Measurements from ENCODE around the gene POLL. TPM values are rescaled to one million over a fixed set of nuclear protein-coding genes. Genes with fewer than 3 reads are reported as not detected.

POLL gene
- total and polyA plus RNA-seq, 2 donors (not counting 1 experiment from before 2014, with no cell fraction given) = 10.9 to 15.7 TPM

- no peaks in the 10 kb centered on the region for H3K36me3 ChIP-seq (ENCODE audit: control insufficient read depth, insufficient read depth, low read length)
- H2AFZ ChIP-seq (ENCODE audit: low read length) = peak overlapping the region; percentile 7
- H4K20me1 ChIP-seq (ENCODE audit: control insufficient read depth, extremely low read depth, insufficient read depth, low read length) = no peaks in the 10 kb centered on the region
- peak overlapping the region; percentile 5 for H3K9ac ChIP-seq (ENCODE audit: insufficient read depth, low read length)
- H3K4me2 ChIP-seq (ENCODE audit: extremely low read depth, insufficient read depth, low read length) = peak overlapping the region; percentile 5
- peaks cover 23% of the 10 kb centered on the region for H3K27me3 ChIP-seq (ENCODE audit: control insufficient read depth, insufficient read depth, low read length)
- no peak overlapping the region for H3K27ac ChIP-seq (ENCODE audit: insufficient read depth, low read length)
- no peaks in the 10 kb centered on the region for H3K9me3 ChIP-seq (ENCODE audit: control insufficient read depth, insufficient read depth, low read depth, low read length)
- H3K4me3 ChIP-seq (replicated peaks in 1 of 4; ENCODE audit: control extremely low read depth in 1 of 4, insufficient read depth in 1 of 4, low read depth in 3 of 4, low read length in 4 of 4) = peak overlapping the region in 1 of 4 experiments; percentile 20
- TF ChIP-seq CTCF (conservative IDR thresholded peaks at IDR 0.05 in 1 of 2, IDR thresholded peaks at IDR 0.05 in 1 of 2; ENCODE audit: low read depth in 1 of 2, low read length in 2 of 2) (no peak), EZH2 (IDR thresholded peaks at IDR 0.05; ENCODE audit: low read length, missing control alignments) (peak; percentile 80)
- no peaks in the 10 kb centered on the region for H3K79me2 ChIP-seq (ENCODE audit: control insufficient read depth, insufficient read depth, low read length)
- peak in 1 of 2 donors; percentile 31 for DNase-seq (ENCODE audit: low read depth in 2 of 2)
- peaks cover 6% of the 10 kb centered on the region for H3K4me1 ChIP-seq (ENCODE audit: control insufficient read depth, extremely low read depth, insufficient read depth, low read length)
These were observed 21.5 kb downstream of the POLL start for GRCh38 chr10:101566333-101567164.

- Histone ChIP-seq H3K27ac (ENCODE audit: insufficient read depth, low read length) (no peak overlapping the region), H3K9ac (ENCODE audit: insufficient read depth, low read length) (no peak overlapping the region), H3K9me3 (ENCODE audit: control insufficient read depth, insufficient read depth, low read depth, low read length) (no peaks in the 10 kb centered on the region), H3K79me2 (ENCODE audit: control insufficient read depth, insufficient read depth, low read length) (no peaks in the 10 kb centered on the region), H2AFZ (ENCODE audit: low read length) (no peak overlapping the region), H3K4me1 (ENCODE audit: control insufficient read depth, extremely low read depth, insufficient read depth, low read length) (peaks cover 5% of the 10 kb centered on the region), H3K4me2 (ENCODE audit: extremely low read depth, insufficient read depth, low read length) (no peak overlapping the region), H3K27me3 (ENCODE audit: control insufficient read depth, insufficient read depth, low read length) (peaks cover 23% of the 10 kb centered on the region), H3K4me3 (replicated peaks in 1 of 4; ENCODE audit: control extremely low read depth in 1 of 4, insufficient read depth in 1 of 4, low read depth in 3 of 4, low read length in 4 of 4) (no peak overlapping the region), H4K20me1 (ENCODE audit: control insufficient read depth, extremely low read depth, insufficient read depth, low read length) (no peaks in the 10 kb centered on the region), H3K36me3 (ENCODE audit: control insufficient read depth, insufficient read depth, low read length) (no peaks in the 10 kb centered on the region)
- no peak for DNase-seq (ENCODE audit: low read depth in 2 of 2)
- peak; percentile 64 for TF ChIP-seq EZH2 (IDR thresholded peaks at IDR 0.05; ENCODE audit: low read length, missing control alignments)
- no peak for TF ChIP-seq CTCF (conservative IDR thresholded peaks at IDR 0.05 in 1 of 2, IDR thresholded peaks at IDR 0.05 in 1 of 2; ENCODE audit: low read depth in 1 of 2, low read length in 2 of 2)
These were observed 22.1 kb downstream of the POLL start for GRCh38 chr10:101565936-101566332.

GRCh38 chr10:101565370-101565900 is 22.6 kb downstream of the POLL start:
- H4K20me1 ChIP-seq (ENCODE audit: control insufficient read depth, extremely low read depth, insufficient read depth, low read length) = no peaks in the 10 kb centered on the region

More at GRCh38 chr10:101565370-101565900, 22.6 kb downstream of the POLL start:
- no peak overlapping the region for H3K27ac ChIP-seq (ENCODE audit: insufficient read depth, low read length)
- no peak overlapping the region for H3K9ac ChIP-seq (ENCODE audit: insufficient read depth, low read length)
- no peaks in the 10 kb centered on the region for H3K36me3 ChIP-seq (ENCODE audit: control insufficient read depth, insufficient read depth, low read length)
- no peak overlapping the region for H3K4me2 ChIP-seq (ENCODE audit: extremely low read depth, insufficient read depth, low read length)
- peaks cover 2% of the 10 kb centered on the region for H3K4me1 ChIP-seq (ENCODE audit: control insufficient read depth, extremely low read depth, insufficient read depth, low read length)
- TF ChIP-seq CTCF (conservative IDR thresholded peaks at IDR 0.05 in 1 of 2, IDR thresholded peaks at IDR 0.05 in 1 of 2; ENCODE audit: low read depth in 1 of 2, low read length in 2 of 2) (no peak), EZH2 (IDR thresholded peaks at IDR 0.05; ENCODE audit: low read length, missing control alignments) (no peak)
- no peaks in the 10 kb centered on the region for H3K79me2 ChIP-seq (ENCODE audit: control insufficient read depth, insufficient read depth, low read length)
- H2AFZ ChIP-seq (ENCODE audit: low read length) = no peak overlapping the region
- no peaks in the 10 kb centered on the region for H3K9me3 ChIP-seq (ENCODE audit: control insufficient read depth, insufficient read depth, low read depth, low read length)
- no peak overlapping the region for H3K4me3 ChIP-seq (replicated peaks in 1 of 4; ENCODE audit: control extremely low read depth in 1 of 4, insufficient read depth in 1 of 4, low read depth in 3 of 4, low read length in 4 of 4)
- peaks cover 23% of the 10 kb centered on the region for H3K27me3 ChIP-seq (ENCODE audit: control insufficient read depth, insufficient read depth, low read length)
- DNase-seq (ENCODE audit: low read depth in 2 of 2) = no peak
